ENCODE data around the gene EPS8L1. TPM values are rescaled to one million over a fixed set of nuclear protein-coding genes. Genes with fewer than 3 reads are reported as not detected.

Gene EPS8L1
- total RNA-seq, 4 donors from 2014 or later = 28.7 to 115 (median 49.1) TPM

DNA sequence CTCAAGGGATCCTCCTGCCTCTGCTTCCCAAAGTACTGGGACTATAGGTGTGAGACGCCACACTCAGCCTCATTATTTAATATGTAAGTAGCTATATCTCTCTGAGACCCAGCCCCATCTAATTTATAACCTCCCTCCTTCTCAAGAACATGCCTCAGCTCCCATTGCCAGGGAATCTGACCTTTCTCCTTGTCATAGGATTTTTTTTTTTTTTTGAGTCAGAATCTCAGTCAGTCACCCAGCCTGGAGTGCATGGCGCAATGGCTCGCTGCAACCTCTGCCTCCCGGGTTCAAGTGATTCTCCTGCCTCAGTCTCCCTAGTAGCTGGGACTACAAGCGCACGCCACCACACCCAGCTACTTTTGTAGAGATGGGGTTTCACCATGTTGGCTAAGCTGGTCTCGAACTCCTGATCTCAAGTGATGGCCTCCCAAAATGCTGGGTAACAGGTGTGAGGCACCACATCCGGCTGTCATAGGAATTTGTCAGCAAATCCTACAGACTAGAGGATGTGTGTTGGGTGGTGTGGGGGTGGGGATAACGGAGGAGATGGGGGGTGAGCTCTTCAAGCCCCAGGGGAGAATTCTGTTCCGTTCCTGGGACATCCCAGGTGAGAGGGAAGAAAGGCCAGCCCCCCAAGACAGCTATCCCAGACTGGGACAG, 5.1 kb upstream of the EPS8L1 start:
- 71 to 86% methylated on average over 5 to 10 of the region's 10 CpGs for WGBS, 2 donors (ENCODE audit: low coverage in 1 of 2)
- intact Hi-C loops (cut with DNase I; ENCODE audit: low total_unique reads) (no loop called here), in situ Hi-C loops (cut with MboI; ENCODE audit: low pct_ligation_motif_present in 1 of 4, low pct_unique_long_range_greater_than_20kb in 1 of 4, low sequenced_read_pairs in 3 of 4) (no loop called here)
- Histone ChIP-seq H3K36me3 (no peaks in the 10 kb centered on the region), H3K4me1 (peaks cover 3 to 22% (median 15%) of the 10 kb centered on the region in 4 donors), H3K9me3 (no peaks in the 10 kb centered on the region), H3K27ac (peak overlapping the region; percentile 78 to 87 (median 83)), H3K27me3 (peaks cover 42% of the 10 kb centered on the region), H3K4me3 (no peak overlapping the region)
- TF ChIP-seq POLR2AphosphoS5 (IDR thresholded peaks at IDR 0.05) (no peak), EP300 (IDR thresholded peaks at IDR 0.05; ENCODE audit: low read depth) (no peak), POLR2A (IDR thresholded peaks at IDR 0.05) (no peak)
- TF ChIP-seq, protein P1, sequence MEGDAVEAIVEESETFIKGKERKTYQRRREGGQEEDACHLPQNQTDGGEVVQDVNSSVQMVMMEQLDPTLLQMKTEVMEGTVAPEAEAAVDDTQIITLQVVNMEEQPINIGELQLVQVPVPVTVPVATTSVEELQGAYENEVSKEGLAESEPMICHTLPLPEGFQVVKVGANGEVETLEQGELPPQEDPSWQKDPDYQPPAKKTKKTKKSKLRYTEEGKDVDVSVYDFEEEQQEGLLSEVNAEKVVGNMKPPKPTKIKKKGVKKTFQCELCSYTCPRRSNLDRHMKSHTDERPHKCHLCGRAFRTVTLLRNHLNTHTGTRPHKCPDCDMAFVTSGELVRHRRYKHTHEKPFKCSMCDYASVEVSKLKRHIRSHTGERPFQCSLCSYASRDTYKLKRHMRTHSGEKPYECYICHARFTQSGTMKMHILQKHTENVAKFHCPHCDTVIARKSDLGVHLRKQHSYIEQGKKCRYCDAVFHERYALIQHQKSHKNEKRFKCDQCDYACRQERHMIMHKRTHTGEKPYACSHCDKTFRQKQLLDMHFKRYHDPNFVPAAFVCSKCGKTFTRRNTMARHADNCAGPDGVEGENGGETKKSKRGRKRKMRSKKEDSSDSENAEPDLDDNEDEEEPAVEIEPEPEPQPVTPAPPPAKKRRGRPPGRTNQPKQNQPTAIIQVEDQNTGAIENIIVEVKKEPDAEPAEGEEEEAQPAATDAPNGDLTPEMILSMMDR (IDR thresholded peaks at IDR 0.05) = no peak
- DNase-seq = no peak

DNA sequence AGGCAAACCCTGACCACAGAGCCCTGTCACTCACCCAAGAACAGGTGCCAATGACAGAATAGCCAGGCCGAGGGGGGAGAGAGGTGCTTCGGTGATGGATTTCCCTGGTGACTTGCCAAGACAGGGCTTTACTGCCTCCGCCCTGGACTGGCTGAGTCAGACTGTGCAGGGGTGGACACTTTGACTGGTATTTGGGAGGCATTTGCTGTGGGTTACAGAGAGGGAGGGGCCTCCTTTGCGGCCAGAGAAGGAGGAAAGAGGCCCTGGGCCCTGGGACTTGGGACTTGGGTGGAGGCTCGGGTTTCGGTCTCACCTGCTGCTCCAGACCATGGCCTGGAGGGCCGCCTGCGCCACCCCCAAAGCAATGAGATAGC, 4.6 kb upstream of the EPS8L1 start:
- Histone ChIP-seq H3K9me3 (no peaks in the 10 kb centered on the region), H3K27me3 (peaks cover 42% of the 10 kb centered on the region), H3K36me3 (no peaks in the 10 kb centered on the region), H3K4me3 (no peak overlapping the region), H3K4me1 (peaks cover 3 to 22% (median 15%) of the 10 kb centered on the region in 4 donors), H3K27ac (peak overlapping the region; percentile 47 to 85 (median 80))
- in situ Hi-C loops (cut with MboI; ENCODE audit: low pct_ligation_motif_present in 1 of 4, low pct_unique_long_range_greater_than_20kb in 1 of 4, low sequenced_read_pairs in 3 of 4) = no loop called here
- intact Hi-C loops (cut with DNase I; ENCODE audit: low total_unique reads) = no loop called here
- 24% methylated on average over 7 of the region's 8 CpGs; no CpG with 5 or more reads in 1 of the 2 donors for WGBS, 2 donors (ENCODE audit: low coverage in 1 of 2)
- DNase-seq = peak; percentile 86
- TF ChIP-seq POLR2AphosphoS5 (IDR thresholded peaks at IDR 0.05) (peak in 2 of 3 donors; percentile 25 to 42), POLR2A (IDR thresholded peaks at IDR 0.05) (no peak)

DNA sequence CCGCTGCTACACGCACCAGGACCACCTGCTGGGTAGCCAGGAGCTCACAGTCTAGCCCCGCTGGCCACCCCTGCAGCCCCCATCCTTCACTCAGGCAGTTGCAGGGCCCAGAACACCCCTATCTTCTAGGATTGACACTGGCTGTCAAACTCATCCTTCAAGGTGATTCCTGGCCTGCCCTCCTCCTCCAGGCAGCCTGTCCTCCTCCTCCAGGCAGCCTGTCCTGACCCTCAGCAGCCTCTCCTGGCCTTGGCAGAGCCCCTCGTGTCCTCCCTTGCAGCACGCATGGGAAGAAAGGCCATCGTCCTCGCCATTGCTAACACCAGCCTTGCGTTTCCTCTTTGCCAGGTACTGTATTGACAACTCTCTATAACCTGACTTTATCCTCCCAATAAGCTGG, 3.8 kb upstream of the EPS8L1 start:
- peaks cover 39% of the 10 kb centered on the region for H3K27me3 ChIP-seq
- TF ChIP-seq EP300 (IDR thresholded peaks at IDR 0.05; ENCODE audit: low read depth) (no peak), POLR2AphosphoS5 (IDR thresholded peaks at IDR 0.05) (no peak), POLR2A (IDR thresholded peaks at IDR 0.05) (no peak)
- TF ChIP-seq, protein P1 (IDR thresholded peaks at IDR 0.05) = no peak
- H3K4me1 ChIP-seq = peaks cover 3 to 22% (median 15%) of the 10 kb centered on the region in 4 donors
- peak overlapping the region in 2 of 4 donors; percentile 81 to 85 for H3K27ac ChIP-seq
- 69% methylated on average over 8 of the region's 8 CpGs; no CpG with 5 or more reads in 1 of the 2 donors for WGBS, 2 donors (ENCODE audit: low coverage in 1 of 2)
- intact Hi-C loops (cut with DNase I; ENCODE audit: low total_unique reads) (no loop called here), in situ Hi-C loops (cut with MboI; ENCODE audit: low pct_ligation_motif_present in 1 of 4, low pct_unique_long_range_greater_than_20kb in 1 of 4, low sequenced_read_pairs in 3 of 4) (no loop called here)
- H3K4me3 ChIP-seq = no peak overlapping the region
- H3K36me3 ChIP-seq = no peaks in the 10 kb centered on the region
- no peak for DNase-seq
- H3K9me3 ChIP-seq = no peaks in the 10 kb centered on the region

DNA sequence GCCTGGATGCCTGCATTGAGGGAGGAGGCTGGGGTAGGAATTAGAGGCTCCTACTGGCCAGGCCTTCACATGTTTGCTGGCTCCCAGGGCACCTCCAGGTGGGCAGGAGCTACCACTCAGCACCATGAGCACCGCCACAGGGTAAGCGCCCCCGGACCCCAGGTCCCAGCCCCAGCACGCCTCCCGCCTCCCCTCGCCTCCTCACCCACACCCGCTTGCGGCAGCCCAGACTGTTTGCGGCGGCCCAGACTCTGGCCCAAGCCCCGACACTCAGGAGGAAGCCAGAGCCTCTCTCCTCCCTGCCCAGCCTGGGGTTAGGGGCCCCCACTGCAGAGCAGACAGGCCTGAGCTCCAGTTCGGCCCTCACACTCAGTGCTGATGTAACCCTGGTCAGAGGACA, 652 bp downstream of the EPS8L1 start:
- H3K4me3 ChIP-seq = no peak overlapping the region
- peaks cover 30% of the 10 kb centered on the region for H3K27me3 ChIP-seq
- no peak for DNase-seq
- peaks cover 8 to 21% (median 20%) of the 10 kb centered on the region in 4 donors for H3K4me1 ChIP-seq
- in situ Hi-C loops (cut with MboI; ENCODE audit: low pct_ligation_motif_present in 1 of 4, low pct_unique_long_range_greater_than_20kb in 1 of 4, low sequenced_read_pairs in 3 of 4) (no loop called here), intact Hi-C loops (cut with DNase I; ENCODE audit: low total_unique reads) (no loop called here)
- no peaks in the 10 kb centered on the region for H3K9me3 ChIP-seq
- H3K27ac ChIP-seq = peak overlapping the region in 3 of 4 donors; percentile 25 to 63 (median 59)
- TF ChIP-seq EP300 (IDR thresholded peaks at IDR 0.05; ENCODE audit: low read depth) (no peak), POLR2A (IDR thresholded peaks at IDR 0.05) (no peak), POLR2AphosphoS5 (IDR thresholded peaks at IDR 0.05) (no peak)
- TF ChIP-seq, protein P1 (IDR thresholded peaks at IDR 0.05) = no peak
- H3K36me3 ChIP-seq = no peaks in the 10 kb centered on the region
- 63% methylated on average over 9 of the region's 12 CpGs; no CpG with 5 or more reads in 1 of the 2 donors for WGBS, 2 donors (ENCODE audit: low coverage in 1 of 2)
